Measurements from ENCODE around the gene HIVEP2.

Gene HIVEP2

DNA sequence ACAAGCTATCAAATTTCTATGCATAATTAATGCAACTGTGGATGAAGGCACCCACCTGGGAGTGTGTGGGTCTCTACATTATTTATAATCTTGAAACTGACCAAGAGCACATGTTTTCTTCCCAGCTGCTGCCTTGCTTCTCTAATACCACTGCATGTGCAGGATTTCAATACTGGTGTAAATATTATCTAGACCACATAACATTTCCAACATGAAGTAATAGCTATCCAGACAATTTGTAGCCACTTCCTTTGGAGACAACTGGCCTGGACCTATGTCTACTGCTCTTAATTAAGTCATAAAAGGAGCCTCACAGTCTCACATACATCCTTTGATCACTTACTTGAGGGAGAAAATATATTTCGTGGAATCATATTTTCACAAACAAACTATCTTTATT, 180.7 kb downstream of the HIVEP2 start:
- no peak for DNase-seq

DNA sequence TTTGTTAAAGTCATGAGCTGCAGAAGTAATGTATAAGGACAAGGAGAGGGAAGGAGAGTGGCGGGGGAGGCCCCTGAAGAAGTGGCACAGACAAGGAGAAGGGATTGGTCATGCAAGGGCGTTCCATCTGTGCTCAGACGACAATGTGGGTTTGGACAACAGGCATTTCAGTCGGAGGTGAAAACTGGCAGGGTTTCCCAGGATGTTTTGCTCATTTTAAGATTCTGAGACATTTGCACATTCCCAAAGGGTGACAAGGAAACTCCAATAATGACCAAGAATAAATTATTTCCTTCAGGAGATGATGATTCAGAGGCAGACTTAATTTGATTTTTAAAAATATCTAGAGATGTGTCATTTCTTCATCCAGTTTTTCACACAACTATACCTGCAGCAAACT, 181.8 kb downstream of the HIVEP2 start:
- no peak for DNase-seq

DNA sequence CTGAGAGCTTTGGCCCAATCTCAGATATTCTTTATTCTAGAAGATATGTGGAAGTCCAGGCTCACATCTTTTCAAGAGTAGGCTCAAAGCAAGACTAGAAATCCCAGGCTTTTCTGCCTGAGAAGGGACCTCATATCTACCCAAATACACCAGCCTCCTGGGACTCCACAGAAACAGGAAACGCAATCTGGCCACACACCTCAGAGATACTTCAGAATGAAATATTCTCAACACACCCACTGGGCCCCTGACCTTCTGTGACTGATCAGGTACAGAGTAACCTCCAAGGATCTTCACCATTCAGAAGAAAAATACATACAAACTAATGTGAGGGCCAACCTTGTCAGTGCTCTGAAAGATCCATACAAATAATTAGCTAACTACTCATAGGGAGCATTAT, 183.2 kb downstream of the HIVEP2 start:
- DNase-seq, result no peak

DNA sequence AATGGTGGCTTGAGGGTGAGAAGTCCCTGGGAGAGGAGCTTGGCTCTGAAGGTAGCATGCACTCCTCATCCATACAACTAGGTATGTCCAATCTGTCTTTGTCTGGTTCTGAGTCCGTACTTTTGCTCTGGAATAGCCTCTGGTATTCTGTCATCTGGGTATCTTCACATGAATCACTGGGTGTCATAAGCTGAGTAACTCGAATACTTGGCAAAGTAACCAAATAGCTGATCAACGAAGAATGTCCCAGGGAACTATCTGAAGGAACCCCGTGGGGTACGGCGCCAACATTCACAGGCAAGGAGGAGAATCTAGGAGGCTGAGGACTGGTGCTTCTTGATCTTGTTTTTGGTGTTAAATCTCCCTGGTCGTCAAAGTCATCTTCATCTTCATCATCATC, 184.8 kb downstream of the HIVEP2 start:
- DNase-seq, result no peak

DNA sequence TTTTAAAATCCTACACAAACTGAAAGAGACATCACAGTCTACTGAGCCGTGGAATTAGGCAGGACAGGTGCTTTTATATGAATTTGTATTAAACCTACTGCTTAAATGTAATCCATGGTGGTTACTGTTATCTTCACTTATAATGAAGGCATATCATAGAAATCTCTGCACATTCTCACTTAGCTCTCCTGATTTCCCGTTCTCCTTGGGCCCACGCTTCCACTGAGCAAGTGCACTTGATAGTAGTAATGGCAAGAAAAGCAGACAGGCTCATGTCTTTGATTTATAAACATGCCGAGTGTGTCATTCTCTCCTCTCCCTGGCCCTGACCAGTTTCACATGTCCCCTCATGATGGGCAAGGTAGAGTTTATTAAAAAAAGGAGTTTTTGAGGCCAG, 186.3 kb downstream of the HIVEP2 start:
- no peak for DNase-seq

DNA sequence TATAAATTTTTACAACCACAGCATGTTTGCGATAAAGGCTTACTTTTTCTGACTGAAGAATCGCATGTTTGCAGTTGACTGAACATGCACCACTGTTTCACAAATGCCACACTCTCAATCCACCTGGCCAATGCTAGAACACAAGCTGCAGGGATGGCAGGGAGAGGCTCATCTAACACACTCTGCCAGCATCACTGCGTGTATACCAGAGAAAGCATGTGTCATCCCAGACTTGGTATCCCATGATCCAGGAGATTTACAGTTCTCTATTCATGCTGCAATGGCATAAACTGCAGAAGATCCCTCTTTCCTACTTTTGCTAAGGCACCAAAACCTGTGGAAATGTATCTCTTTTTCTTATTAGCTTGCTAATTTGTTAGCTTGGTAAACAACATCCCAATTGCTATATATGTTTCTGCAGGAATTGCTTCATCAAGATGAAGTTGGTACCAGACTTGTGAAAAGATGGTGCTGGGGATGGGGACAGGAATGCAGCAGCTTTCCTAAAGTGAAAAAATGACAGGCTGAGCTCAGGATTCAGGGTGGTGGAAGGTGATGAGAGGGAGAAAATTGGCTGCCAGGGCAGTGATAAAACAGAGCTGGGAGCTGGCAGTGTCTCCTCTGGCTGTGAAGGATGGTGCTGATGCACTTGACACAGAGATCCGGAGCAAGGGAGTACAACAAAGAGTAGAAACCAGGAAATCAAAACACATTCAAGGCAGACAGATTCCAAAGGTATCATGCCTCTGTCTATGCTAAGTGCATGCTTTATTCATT, 186.9 kb downstream of the HIVEP2 start:
- no peak for DNase-seq

DNA sequence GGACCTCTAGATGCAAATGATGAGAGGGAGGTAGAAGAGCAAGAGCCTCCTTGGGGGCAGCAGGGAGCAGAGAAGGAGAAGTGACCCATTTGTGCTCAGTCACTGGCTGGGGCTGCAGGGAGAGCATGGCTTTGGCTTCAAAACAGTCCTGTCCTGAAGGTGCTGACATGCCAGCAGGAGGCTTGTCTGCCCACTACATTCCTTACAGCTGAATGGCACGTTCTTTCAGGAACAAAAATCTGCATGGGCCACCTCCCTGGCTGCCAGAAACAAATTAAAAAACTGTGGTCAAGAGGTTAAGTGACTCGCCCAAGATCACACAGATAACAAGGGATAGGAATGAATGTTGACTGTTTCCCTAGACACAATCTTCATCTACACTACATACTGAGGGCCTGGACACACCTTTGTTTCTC, 188.8 kb downstream of the HIVEP2 start:
- no peak for DNase-seq

DNA sequence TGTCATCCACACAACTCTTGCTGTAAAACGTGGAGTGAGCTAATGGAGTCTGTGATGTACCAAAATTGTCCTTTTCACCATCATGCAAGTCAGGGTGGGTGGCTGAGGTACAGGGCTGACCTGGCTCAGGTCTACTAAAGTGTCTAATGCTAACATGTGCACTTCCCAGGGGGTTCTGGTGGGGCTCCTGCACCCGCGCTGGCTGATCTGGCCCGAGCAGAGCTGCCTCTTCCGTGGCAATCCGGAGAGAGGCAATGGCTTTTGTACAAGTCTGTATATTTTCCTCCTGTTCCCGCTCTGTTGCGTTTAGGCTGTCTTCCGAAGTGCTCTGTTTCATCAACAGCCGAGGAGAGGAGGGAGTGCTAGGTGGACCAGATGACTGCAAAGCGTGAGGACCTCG, 191.8 kb downstream of the HIVEP2 start:
- DNase-seq, result no peak

DNA sequence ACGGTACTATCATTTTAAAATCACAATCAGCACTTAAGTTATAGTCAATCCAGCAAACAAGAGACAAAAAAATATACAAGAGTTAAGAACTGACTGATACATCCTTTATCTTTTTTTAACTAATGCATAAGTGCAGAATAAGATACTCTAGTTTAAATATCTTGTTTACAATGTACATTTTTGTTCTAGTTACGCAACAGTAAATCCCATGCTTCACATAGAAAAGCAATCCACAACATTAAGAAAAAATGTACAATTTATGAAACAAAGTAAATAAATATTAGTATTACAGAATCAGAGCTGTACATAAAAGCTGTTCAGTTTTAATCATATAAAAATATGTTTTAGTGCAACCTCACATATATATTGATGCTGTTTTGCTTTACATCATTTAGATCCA, 192.6 kb downstream of the HIVEP2 start:
- DNase-seq, result no peak

DNA sequence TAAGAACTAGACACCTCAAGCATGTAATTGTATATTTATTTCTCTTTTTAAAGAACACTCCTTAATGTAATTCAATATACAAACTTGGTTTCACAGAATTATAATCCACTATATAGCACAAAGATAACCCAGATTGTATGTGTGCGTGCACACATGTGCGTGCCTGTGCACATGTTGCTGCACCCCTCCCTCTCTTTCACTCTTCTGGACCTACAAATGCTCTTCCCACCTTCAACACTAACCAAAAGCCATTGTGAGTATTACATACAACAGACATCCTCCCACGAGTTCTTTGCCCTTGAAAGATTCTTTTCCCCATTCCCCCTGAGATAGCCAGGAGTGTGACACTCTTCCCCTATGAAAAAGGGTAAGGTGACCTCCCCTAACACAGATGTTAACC, 193.5 kb downstream of the HIVEP2 start:
- DNase-seq, result no peak

DNA sequence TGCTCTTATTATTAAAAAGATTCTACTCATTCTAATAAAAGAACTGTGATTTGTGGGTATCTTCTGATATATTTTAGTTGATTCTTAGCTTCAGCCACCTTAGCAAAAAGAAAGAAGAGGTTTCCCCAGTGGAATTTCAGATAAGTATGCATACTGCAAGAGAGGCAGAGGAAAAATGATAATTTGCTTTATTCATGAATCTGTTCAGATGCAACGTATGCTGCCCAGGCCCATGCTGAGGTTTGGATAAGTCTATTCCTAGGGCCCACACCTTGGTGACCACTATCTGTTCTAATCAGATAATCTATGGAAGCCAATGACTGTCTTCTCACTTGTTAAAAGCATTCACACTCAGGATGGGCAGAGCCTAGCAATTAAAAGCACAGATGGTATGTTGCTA, 194.0 kb downstream of the HIVEP2 start:
- no peak for DNase-seq

DNA sequence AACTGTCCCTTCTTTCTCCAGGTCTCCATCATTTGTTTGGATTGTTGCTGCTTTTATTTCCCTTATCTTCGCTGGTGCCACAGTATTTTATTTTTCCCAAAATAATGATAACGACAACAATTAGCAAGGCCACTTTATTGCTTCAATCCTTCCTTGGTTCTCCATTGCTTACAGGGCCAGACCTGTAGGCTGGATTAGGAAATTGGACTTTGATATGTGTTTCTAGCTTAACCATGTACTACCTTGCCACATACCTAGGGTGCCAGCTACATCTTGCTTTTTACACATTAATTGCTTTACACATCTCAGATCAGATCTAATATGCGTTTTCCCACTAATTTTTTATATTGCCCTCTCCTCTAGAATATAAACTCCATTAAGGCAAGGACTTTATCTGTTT, 195.4 kb downstream of the HIVEP2 start:
- no peak for DNase-seq

DNA sequence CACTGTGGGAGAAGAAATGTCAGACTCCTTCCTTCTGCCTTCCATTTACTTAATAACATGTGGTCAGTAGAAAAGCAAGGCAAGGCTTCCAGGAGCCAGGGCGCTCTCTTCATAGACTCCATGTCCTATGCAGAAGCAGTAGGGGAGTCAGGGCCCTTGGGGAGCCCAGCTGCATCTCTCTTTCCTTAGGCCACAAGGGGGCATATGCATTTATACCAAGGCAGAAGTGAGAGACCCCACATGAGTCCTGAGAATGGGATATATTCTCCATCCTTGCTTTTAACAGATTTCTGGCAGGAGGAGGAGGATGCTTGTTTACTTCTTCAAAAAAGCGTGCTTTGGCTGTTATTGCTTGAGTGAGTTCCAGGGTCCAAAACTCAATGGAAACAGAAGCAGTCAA, 198.5 kb downstream of the HIVEP2 start:
- DNase-seq, result no peak

DNA sequence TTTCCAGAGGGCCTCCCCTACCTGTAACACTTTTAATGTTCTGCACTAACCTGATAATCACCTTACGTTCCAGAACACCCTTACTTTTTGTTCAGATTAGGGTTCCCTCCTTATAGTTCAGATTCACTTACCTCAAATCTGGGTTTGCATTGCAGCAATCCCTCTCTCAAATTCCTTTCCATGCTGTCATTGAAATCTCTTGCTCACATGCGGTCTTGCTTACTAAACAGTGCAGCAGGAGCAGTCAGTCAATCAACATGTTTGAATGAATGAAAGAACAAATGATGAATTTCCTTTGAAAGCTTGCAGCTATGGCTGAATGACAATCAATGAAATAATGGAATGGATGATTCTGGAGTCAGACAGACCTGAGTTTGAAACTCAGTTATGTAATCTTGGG, 200.1 kb downstream of the HIVEP2 start:
- DNase-seq, result no peak

DNA sequence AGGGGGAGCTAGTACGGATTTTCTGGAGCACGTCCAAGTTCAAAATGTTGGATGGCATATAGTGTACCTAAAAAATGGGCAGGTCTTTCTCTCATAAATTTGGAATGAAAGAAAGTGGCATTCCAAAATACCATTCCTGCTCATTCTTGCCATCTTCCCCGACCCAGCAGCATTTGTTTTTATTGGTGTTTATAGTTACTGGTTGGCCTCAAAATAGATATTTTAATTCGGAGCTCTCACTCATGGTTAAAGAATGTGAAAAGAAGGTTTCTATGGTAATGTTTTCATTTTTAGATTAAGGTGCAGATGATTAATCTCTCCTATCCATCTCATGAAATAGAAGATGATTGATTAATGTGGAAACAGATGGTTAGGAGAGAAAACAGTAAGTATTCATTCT, 204.5 kb downstream of the HIVEP2 start:
- no peak for DNase-seq

DNA sequence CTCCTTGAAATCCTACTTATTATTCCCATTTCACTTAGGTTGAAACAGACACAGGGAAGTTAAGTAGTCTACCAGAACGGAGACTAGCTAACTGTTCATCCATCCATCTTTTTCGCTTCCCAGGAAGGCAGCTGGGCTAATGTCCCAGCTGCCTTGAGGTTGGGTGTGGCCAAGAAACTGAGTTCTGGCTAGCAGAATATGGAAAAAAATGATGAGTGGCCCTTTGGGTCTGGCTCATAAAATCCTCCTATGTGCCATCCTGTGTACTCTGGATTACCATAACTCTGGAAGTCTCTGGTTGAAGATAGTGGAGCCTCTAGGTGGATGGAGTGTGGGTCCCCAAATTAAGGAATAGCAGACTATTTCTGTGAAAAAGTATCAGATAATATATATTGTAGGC, 206.2 kb downstream of the HIVEP2 start:
- no peak for DNase-seq

DNA sequence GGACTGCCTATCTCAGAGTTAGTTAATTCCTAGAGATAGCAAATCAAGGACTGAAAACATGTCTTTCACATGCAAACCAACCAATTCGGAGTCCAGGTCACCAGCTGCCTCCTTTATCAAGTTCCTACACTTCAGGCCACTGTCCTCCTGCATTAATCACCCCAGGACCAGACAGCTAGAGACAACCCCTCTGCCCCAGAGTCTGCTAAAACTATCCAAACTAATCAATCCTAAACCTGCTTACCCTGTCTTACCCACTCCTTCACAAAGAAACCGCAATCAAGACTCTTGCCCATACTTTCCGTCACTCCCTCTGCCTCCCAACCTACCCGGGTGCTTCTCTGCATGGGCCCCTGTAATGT, 207.0 kb downstream of the HIVEP2 start:
- no peak for DNase-seq

DNA sequence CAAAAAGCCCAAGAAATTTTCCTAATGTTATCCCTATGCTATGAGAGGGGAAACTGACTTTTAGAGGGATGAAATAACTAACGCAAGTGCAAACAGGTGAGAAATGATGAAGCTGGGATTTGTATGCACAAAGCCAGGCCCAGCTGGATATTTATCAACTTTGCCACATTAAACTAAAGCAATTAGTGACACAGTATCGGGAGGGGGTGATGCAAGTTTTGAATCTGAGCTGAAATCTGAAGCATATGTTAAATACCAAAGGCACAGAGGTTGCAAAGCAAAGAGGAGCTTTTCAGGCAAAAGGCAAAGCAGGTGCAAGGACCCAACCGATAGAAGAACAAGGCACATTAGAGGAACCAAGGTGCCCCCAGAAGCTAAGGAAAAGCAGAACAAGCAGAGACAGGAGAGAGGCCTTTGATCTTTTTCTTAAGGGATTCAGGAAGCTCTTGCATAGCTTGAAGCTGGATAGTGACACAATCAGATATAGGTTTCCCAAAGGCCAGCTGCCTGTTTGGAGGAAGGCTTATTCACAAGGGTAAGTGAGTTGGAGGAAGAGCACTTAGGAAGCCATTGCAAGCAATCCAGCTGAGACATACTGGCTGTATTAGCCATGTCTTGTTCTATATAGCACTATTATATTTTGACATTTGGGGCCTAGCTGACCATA, 207.5 kb downstream of the HIVEP2 start:
- no peak for DNase-seq

DNA sequence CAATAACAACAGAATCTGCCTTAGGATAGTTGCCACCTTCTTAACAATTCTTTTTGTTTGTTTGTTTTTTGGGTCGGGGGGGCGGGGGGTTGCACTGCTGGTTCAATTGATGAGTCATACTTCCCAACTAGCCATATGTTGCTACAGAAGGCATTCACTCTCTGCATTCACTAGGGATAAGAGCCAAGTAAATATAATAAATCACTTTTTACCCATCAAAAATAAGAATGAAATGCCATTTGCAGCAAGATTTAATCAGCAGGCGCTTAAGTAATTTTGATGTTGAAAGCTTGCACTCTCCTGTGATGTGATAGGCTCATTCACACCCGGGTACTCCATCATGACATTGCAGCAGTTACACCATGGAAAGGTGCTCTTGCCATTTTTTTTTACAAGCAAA, 209.8 kb downstream of the HIVEP2 start:
- no peak for DNase-seq

DNA sequence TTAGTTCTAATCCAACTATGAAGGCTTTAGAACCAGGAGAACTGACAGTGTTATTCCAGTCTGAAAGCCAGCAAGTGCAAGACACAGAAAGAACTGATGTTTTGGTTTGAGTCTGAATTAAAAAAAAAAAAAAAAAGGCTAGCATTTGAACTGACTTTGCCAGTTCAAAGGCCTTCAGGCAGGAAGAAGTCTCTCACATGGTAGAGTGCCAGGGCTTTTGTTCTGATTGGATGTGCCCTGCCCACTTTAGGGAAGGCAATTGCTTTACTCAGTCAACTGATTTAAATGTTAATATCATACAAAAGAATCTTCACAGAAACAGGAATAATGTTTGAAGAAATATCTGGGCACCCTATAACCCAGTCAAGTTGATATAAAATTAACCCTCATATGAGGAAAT, 212.2 kb downstream of the HIVEP2 start:
- DNase-seq, result no peak

DNA sequence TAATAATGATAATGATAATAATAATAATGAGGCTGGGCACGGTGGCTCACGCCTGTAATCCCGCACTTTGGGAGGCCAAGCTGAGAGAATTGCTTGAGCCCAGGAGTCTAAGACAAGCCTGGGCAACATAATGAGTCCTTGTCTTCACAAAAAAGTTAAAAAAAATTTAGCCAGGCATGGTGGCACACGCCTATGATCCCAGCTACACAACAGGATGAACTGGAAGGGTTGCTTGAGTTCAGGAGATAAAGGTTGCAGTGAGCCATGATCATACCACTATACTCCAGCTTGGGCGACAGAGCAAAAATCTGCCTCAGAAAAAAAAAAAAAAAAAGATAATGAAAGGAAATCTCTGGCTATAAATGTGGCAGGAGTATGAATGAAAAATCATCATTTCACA, 213.4 kb downstream of the HIVEP2 start:
- no peak for DNase-seq

DNA sequence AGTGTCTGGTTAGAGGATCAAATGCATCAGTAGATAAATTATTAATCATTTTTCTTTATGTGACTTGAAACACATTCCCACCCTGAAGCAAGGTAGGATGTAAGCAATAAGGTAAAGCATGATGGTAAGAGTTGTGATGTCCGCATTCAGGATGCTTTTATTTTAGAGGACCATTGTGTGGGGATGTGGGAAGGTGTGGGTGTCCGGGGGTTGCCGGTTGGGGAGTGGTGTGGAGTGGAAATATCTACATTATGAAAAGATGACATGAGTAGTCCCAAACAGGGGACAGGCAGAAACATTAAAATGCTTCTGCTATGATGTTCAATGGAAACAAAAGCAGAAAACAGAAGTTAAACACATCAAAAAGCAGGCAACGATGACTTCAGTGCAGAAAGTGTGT, 215.4 kb downstream of the HIVEP2 start:
- no peak for DNase-seq

DNA sequence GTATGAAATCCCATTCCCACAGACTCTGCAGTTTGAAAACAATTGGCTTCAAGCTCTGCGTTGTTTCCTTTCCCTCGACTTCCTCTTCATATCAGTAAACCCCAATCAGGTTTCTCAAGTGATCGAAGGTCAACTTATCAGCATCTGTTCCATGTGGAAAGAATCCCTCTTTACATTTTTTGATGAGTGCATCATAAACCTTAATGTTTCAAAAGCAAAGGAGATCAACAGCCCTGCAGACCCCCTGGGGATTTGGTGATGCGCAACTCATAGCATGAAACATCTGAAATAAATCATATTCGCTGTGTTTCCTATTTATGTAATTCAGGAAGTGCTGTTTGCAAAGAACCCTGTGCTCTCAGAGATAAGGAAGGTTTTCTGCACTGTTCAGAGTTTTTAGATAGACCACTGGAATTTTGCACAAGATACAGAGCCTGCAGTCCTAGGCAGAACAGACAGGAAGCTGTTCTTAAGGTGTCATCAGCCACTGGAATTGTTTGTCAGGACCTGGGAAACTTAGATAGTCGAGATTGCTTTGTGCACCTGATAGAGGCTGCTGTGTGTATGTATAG, 216.0 kb downstream of the HIVEP2 start:
- DNase-seq, result no peak

DNA sequence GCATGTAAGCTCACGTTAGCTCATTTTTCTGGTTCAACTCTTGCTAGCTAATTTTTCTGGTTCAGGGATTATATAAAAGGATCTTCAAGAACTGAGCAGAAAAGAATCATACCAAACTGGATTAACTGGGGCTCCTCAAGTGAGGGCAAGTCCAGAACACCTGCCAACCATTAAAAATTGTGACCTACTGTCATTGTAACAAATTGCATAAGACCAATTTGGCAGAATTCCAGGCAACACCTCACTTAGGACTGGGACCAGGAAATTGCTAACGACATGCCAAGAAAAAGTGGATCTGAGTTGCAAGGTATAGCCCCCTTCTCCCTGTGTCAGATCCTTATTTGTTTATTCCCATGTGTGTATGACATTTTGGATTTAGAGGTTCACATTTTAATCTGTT, 216.6 kb downstream of the HIVEP2 start:
- no peak for DNase-seq

DNA sequence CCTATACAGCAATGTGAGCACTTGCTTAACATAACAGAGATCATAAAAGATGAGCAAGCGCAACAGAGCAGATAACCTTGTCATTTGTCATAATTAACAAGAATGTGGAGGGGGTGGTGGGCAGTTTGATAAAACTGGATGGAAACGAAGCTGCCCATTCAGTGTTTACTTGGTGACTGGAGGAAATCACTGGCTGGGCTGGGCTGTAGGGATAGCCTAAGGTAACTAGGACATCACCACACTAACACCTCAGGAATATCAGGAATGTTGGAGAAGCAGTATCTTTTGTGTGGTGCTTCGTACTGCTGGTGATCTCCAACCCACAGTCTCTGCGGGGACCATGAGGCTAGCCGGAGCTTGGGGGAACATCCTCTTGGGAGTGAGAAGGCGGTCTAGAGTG, 218.4 kb downstream of the HIVEP2 start:
- DNase-seq, result no peak

Data from GDM1 (cell line).